ENCODE measurements around the gene RECK.

DNA sequence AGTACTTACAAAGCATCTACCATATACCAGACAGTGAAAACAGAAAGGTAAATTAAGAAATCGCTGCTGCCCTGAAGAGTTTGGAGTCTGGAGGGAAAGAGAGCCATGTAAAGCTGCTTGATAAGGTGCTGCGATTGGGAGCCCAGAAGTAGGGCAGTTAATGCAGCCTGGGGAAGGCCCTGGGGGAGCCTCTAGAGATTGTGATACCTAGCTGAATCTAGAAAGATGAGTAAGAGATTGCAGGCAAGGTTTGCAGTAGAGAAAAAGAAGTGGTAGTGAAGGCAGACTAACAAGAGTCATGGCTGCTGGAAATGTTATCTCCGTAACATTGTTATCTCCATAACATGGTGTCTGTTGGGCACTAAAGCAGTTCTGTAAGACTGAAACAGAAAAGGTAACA lies 75.8 kb downstream of the RECK start:
- TF ChIP-seq, protein P1, sequence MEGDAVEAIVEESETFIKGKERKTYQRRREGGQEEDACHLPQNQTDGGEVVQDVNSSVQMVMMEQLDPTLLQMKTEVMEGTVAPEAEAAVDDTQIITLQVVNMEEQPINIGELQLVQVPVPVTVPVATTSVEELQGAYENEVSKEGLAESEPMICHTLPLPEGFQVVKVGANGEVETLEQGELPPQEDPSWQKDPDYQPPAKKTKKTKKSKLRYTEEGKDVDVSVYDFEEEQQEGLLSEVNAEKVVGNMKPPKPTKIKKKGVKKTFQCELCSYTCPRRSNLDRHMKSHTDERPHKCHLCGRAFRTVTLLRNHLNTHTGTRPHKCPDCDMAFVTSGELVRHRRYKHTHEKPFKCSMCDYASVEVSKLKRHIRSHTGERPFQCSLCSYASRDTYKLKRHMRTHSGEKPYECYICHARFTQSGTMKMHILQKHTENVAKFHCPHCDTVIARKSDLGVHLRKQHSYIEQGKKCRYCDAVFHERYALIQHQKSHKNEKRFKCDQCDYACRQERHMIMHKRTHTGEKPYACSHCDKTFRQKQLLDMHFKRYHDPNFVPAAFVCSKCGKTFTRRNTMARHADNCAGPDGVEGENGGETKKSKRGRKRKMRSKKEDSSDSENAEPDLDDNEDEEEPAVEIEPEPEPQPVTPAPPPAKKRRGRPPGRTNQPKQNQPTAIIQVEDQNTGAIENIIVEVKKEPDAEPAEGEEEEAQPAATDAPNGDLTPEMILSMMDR (conservative IDR thresholded peaks at IDR 0.05), result no peak
- TF ChIP-seq EZH2 (IDR thresholded peaks at IDR 0.05; ENCODE audit: low read depth), result no peak

Data from PC-9 (cell line).